Bronchus fibroblast of lung (primary cell): ENCODE data around the gene BNIP5. TPM values are rescaled to one million over a fixed set of nuclear protein-coding genes. Genes with fewer than 3 reads are reported as not detected.

Experiments used
- total RNA-seq: library from RNA; depleted of rRNA; stranded (reverse); fragments of >200 nt; gene quantifications from 2 replicates; pipeline ENCODE4 v1.2.3, GENCODE V29; 2015

BNIP5 gene
- total RNA-seq: not detected in 2 replicates

GRCh38 chr6:36336779-36337241 lies at the start of gene BNIP5:
Gene BNIP5, minus strand, starts transcription at chr6:36336888. Its CDS starts 6,198 bp downstream, at chr6:36330690.

GRCh38 chr6:36269834-36270705 lies 66.6 kb downstream of the BNIP5 start, which contains the start of gene PNPLA1:
Gene PNPLA1, plus strand, starts transcription at chr6:36270060. Its CDS starts 400 bp downstream, at chr6:36270460.

Other genes with a start within 250 kb of the BNIP5 start
- 7.6 and 12.0 TPM in 2 replicates for gene MAPK13, start 206.4 kb downstream of the BNIP5 start, total RNA-seq
- gene BRPF3, start 140.1 kb downstream of the BNIP5 start, total RNA-seq: 7.6 TPM in 2 replicates
- gene PNPLA1, start 66.8 kb downstream of the BNIP5 start, total RNA-seq: not detected in 2 replicates
- 0.30 TPM in 1 of 2 replicates, not detected in the other for gene ETV7, start 50.8 kb upstream of the BNIP5 start, total RNA-seq
- gene PXT1, start 106.0 kb upstream of the BNIP5 start, total RNA-seq: not detected in 2 replicates
- gene KCTD20, start 106.1 kb upstream of the BNIP5 start, total RNA-seq: 37.5 and 40.9 TPM in 2 replicates
- 14.9 and 18.0 TPM in 2 replicates for gene STK38, start 210.6 kb upstream of the BNIP5 start, total RNA-seq